Sigmoid colon (tissue), 4 donors: ENCODE measurements around the gene PKMYT1.

Experiments
- CTCF ChIP-seq, 4 experiments: fragments of 450-650 bp in 3 of 4; fragments of 200-600 bp in 1 of 4; IDR thresholded peaks; one replicate each; pipeline ENCODE4 v1.5.1; 2016 to 2019; ENCODE audit warnings: antibody characterized with exemption in 4 of 4, mild to moderate bottlenecking in 3 of 4, moderate library complexity in 2 of 4
- POLR2A ChIP-seq, 2 donors: fragments of 450-650 bp; IDR thresholded peaks; one replicate each; pipeline ENCODE4 v1.6.1; 2016; ENCODE audit warnings: antibody characterized with exemption in 2 of 2, mild to moderate bottlenecking in 2 of 2, moderate library complexity in 2 of 2
- POLR2AphosphoS5 ChIP-seq, 4 donors: sonication (generic); formaldehyde crosslinking; IDR thresholded peaks; one replicate each; pipeline ENCODE4 v1.6.1; 2017; ENCODE audit warnings: antibody characterized with exemption in 4 of 4

- no peak for TF ChIP-seq CTCF (IDR thresholded peaks at IDR 0.05)
- TF ChIP-seq POLR2A (IDR thresholded peaks at IDR 0.05): no peak
- no peak for TF ChIP-seq POLR2AphosphoS5 (IDR thresholded peaks at IDR 0.05)
Observed at GRCh38 chr16:2987286-2987685, 7.0 kb upstream of the PKMYT1 start.
